ENCODE data around the gene TNFRSF14. TPM values are rescaled to one million over a fixed set of nuclear protein-coding genes. Genes with fewer than 3 reads are reported as not detected.

Gene TNFRSF14
- total and polyA plus RNA-seq, 2 experiments from 2014 or later = 7.8 to 13.3 TPM

DNA sequence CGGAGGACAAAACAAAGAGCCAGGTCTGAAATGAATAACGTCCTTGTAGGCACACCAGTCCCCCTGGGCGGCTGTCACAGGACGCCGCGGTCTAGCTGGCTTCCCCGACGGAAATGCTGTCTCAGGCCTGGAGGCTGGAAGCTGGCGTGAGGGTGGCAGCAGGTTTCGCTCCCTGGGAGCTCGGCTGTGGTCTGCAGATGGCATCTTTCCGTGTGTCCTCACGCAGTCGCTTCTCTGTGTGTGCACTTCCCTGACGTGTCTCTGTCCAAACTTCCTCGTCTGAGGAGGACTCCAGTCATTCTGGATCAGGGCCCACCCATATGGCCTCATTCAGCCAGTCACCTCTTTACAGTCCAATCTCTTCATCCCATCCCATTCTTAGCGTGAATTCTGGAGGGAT is 14.2 kb downstream of the TNFRSF14 start:
- Histone ChIP-seq H3K4me2 (ENCODE audit: unreplicated experiment) (no peak overlapping the region), H4K20me1 (ENCODE audit: insufficient read depth) (no peaks in the 10 kb centered on the region), H3K27me3 (replicated peaks; ENCODE audit: insufficient read depth) (peaks cover 32% of the 10 kb centered on the region), H3K9me3 (ENCODE audit: low read depth) (no peaks in the 10 kb centered on the region), H3K79me2 (ENCODE audit: insufficient read depth) (no peaks in the 10 kb centered on the region), H3K27ac (no peak overlapping the region), H3K4me3 (no peak overlapping the region), H3K9me2 (ENCODE audit: insufficient read depth) (no peaks in the 10 kb centered on the region), H2AFZ (no peak overlapping the region), H3K9ac (no peak overlapping the region), H3F3A (ENCODE audit: insufficient read depth) (no peaks in the 10 kb centered on the region), H3K36me3 (ENCODE audit: low read depth) (no peaks in the 10 kb centered on the region), H3K4me1 (ENCODE audit: insufficient read depth) (no peaks in the 10 kb centered on the region)
- in situ Hi-C loops (cut with MboI) = no loop called here
- no peak for DNase-seq
- WGBS, 2 experiments (ENCODE audit: low coverage in 1 of 2, low lambda C conversion rate in 2 of 2, missing lambda C conversion rate in 2 of 2) = 51 to 62% methylated on average over 15 to 17 of the region's 17 CpGs
- no peak for TF ChIP-seq EZH2 (IDR thresholded peaks at IDR 0.05; ENCODE audit: insufficient read depth, poor library complexity, severe bottlenecking)
- TF ChIP-seq EZH2phosphoT487 (IDR thresholded peaks at IDR 0.05; ENCODE audit: insufficient read depth, low read depth) = no peak

- Histone ChIP-seq H3K4me2 (ENCODE audit: unreplicated experiment) (no peak overlapping the region), H4K20me1 (ENCODE audit: insufficient read depth) (no peaks in the 10 kb centered on the region), H3K27me3 (replicated peaks; ENCODE audit: insufficient read depth) (peaks cover 25% of the 10 kb centered on the region), H2AFZ (no peak overlapping the region), H3K27ac (no peak overlapping the region), H3K9me3 (ENCODE audit: low read depth) (no peaks in the 10 kb centered on the region), H3K4me1 (ENCODE audit: insufficient read depth) (no peaks in the 10 kb centered on the region), H3K79me2 (ENCODE audit: insufficient read depth) (no peaks in the 10 kb centered on the region), H3K9ac (no peak overlapping the region), H3K9me2 (ENCODE audit: insufficient read depth) (no peaks in the 10 kb centered on the region), H3F3A (ENCODE audit: insufficient read depth) (no peaks in the 10 kb centered on the region), H3K4me3 (no peak overlapping the region), H3K36me3 (ENCODE audit: low read depth) (no peaks in the 10 kb centered on the region)
- TF ChIP-seq EZH2 (IDR thresholded peaks at IDR 0.05; ENCODE audit: insufficient read depth, poor library complexity, severe bottlenecking) (no peak), EZH2phosphoT487 (IDR thresholded peaks at IDR 0.05; ENCODE audit: insufficient read depth, low read depth) (no peak)
- no peak for DNase-seq
- 64% methylated on average over 9 of the region's 9 CpGs for WGBS, 2 experiments (ENCODE audit: low coverage in 1 of 2, low lambda C conversion rate in 2 of 2, missing lambda C conversion rate in 2 of 2)
- in situ Hi-C loops (cut with MboI) = no loop called here
These were observed 15.2 kb downstream of the TNFRSF14 start for GRCh38 chr1:2571348-2571747.

DNA sequence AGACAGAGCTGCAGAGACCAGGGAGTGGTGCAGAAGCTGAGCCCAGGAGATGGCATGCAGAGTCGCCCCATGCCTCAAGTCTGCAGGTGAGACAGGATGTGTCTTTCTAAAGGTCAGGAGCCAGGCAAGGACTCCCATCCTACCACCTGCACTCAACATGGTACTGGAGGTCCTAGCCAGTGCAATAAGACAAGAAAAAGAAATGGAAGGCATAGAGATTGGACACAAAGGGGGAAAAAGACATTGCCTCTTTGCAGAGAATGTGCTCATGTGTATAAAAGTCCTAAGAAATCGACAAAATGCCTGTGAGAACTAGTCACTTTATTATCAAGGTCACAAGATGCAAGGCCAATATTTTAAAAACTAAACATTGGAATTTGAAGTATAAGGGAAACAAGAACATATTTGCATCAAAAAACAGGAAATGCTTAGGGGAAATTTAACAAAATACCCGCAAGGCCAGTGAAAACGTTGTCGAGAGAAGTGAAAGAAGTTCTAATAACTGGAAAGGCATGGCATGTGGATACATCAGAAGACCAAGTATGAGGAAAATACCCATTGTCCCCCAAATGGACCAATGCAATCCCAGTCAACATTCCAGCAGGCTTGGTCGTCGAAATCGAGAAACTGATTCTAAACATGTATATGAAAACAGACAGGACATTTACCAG is 17.2 kb downstream of the TNFRSF14 start:
- Histone ChIP-seq H3K9me3 (ENCODE audit: low read depth) (no peaks in the 10 kb centered on the region), H3K27me3 (replicated peaks; ENCODE audit: insufficient read depth) (peaks cover 23% of the 10 kb centered on the region), H3F3A (ENCODE audit: insufficient read depth) (no peaks in the 10 kb centered on the region), H3K4me1 (ENCODE audit: insufficient read depth) (no peaks in the 10 kb centered on the region), H3K9ac (no peak overlapping the region), H3K4me2 (ENCODE audit: unreplicated experiment) (no peak overlapping the region), H4K20me1 (ENCODE audit: insufficient read depth) (no peaks in the 10 kb centered on the region), H3K36me3 (ENCODE audit: low read depth) (no peaks in the 10 kb centered on the region), H3K27ac (no peak overlapping the region), H3K9me2 (ENCODE audit: insufficient read depth) (no peaks in the 10 kb centered on the region), H2AFZ (no peak overlapping the region), H3K79me2 (ENCODE audit: insufficient read depth) (no peaks in the 10 kb centered on the region), H3K4me3 (no peak overlapping the region)
- 50 to 55% methylated on average over 8 of the region's 8 CpGs for WGBS, 2 experiments (ENCODE audit: low coverage in 1 of 2, low lambda C conversion rate in 2 of 2, missing lambda C conversion rate in 2 of 2)
- no peak for DNase-seq
- in situ Hi-C loops (cut with MboI) = no loop called here
- TF ChIP-seq EZH2phosphoT487 (IDR thresholded peaks at IDR 0.05; ENCODE audit: insufficient read depth, low read depth) = no peak
- TF ChIP-seq EZH2 (IDR thresholded peaks at IDR 0.05; ENCODE audit: insufficient read depth, poor library complexity, severe bottlenecking) = no peak

- in situ Hi-C loops (cut with MboI) = no loop called here
- Histone ChIP-seq H2AFZ (no peak overlapping the region), H3K9ac (no peak overlapping the region), H3K4me3 (no peak overlapping the region), H3K4me2 (ENCODE audit: unreplicated experiment) (no peak overlapping the region), H3F3A (ENCODE audit: insufficient read depth) (no peaks in the 10 kb centered on the region), H3K79me2 (ENCODE audit: insufficient read depth) (no peaks in the 10 kb centered on the region), H3K9me3 (ENCODE audit: low read depth) (no peaks in the 10 kb centered on the region), H4K20me1 (ENCODE audit: insufficient read depth) (no peaks in the 10 kb centered on the region), H3K36me3 (ENCODE audit: low read depth) (no peaks in the 10 kb centered on the region), H3K9me2 (ENCODE audit: insufficient read depth) (no peaks in the 10 kb centered on the region), H3K27me3 (replicated peaks; ENCODE audit: insufficient read depth) (peaks cover 23% of the 10 kb centered on the region), H3K27ac (no peak overlapping the region), H3K4me1 (ENCODE audit: insufficient read depth) (no peaks in the 10 kb centered on the region)
- 42 to 43% methylated on average over 9 of the region's 9 CpGs for WGBS, 2 experiments (ENCODE audit: low coverage in 1 of 2, low lambda C conversion rate in 2 of 2, missing lambda C conversion rate in 2 of 2)
- TF ChIP-seq EZH2 (IDR thresholded peaks at IDR 0.05; ENCODE audit: insufficient read depth, poor library complexity, severe bottlenecking) = no peak
- TF ChIP-seq EZH2phosphoT487 (IDR thresholded peaks at IDR 0.05; ENCODE audit: insufficient read depth, low read depth) = no peak
- no peak for DNase-seq
These were observed 18.2 kb downstream of the TNFRSF14 start for GRCh38 chr1:2574350-2574749.
